IMR-90 (cell line): ENCODE measurements around the gene SEMA3G. TPM values are rescaled to one million over a fixed set of nuclear protein-coding genes. Genes with fewer than 3 reads are reported as not detected.
A peak's percentile ranks its signal among the peaks of the same experiment; 100 is the strongest.

ENCODE experiments used
- ATAC-seq: fragments of 200-7000 bp; cut with Tn5 transposase; 2 replicates; pipeline ENCODE4 v1.9.1; 2020; ENCODE audit warnings: low read depth, mild to moderate bottlenecking, moderate library complexity
- BruUV-seq: library from RNA; stranded (reverse); fragments of 400-500 nt; replicated peaks from 2 replicates; lab custom pipeline; 2021; lab: Mats Ljungman, UMichigan
- CTCF ChIA-PET: fragments of 300-600 bp; formaldehyde crosslinking; extraction: SDS; loops from one replicate; lab custom pipeline; 2021; ENCODE audit warnings: antibody characterized with exemption; lab: Yijun Ruan, JAX
- POLR2A ChIA-PET: fragments of 300-600 bp; sonication (Branson Sonifier 250); formaldehyde crosslinking; loops from one replicate; lab custom pipeline; 2022; ENCODE audit warnings: antibody characterized with exemption; ENCODE audit not compliant: unreplicated experiment; lab: Charles Lee
- DNase-seq: peaks from one replicate; pipeline ENCODE4 v3.0.0; 2013
- H2AFZ ChIP-seq: replicated peaks from 2 replicates; pipeline ENCODE3; 2013; ENCODE audit warnings: low read length, mild to moderate bottlenecking; ENCODE audit not compliant: poor library complexity
- H2AK5ac ChIP-seq: 2 replicates; pipeline ENCODE4 v1.6.1; 2013; ENCODE audit warnings: low read depth, low read length, inconsistent platforms
- H2AK9ac ChIP-seq: replicated peaks from 2 replicates; pipeline ENCODE3; 2013; ENCODE audit warnings: mild to moderate bottlenecking, low read depth, low read length, moderate library complexity; ENCODE audit not compliant: poor library complexity
- H2BK120ac ChIP-seq: 2 replicates; pipeline ENCODE4 v1.6.1; 2013; ENCODE audit warnings: low read depth, low read length, inconsistent platforms
- H2BK15ac ChIP-seq: 3 replicates; pipeline ENCODE4 v1.6.1; 2013; ENCODE audit warnings: low read depth, low read length, inconsistent platforms
- H2BK20ac ChIP-seq: 2 replicates; pipeline ENCODE4 v1.6.1; 2013; ENCODE audit warnings: low read depth, mild to moderate bottlenecking, inconsistent platforms, low read length, moderate library complexity
- H2BK5ac ChIP-seq: 2 replicates; pipeline ENCODE4 v1.6.1; 2013; ENCODE audit warnings: mild to moderate bottlenecking, low read depth, low read length, inconsistent platforms; ENCODE audit not compliant: poor library complexity, severe bottlenecking
- H3K14ac ChIP-seq: replicated peaks from 2 replicates; pipeline ENCODE4 v1.6.1; 2013; ENCODE audit warnings: low read depth, low read length, inconsistent platforms
- H3K18ac ChIP-seq: 2 replicates; pipeline ENCODE4 v1.6.1; 2013; ENCODE audit warnings: low read depth, low read length, control low read depth
- H3K23ac ChIP-seq: 2 replicates; pipeline ENCODE4 v1.6.1; 2013; ENCODE audit warnings: low read depth, low read length, inconsistent platforms
- H3K27ac ChIP-seq: 2 replicates; pipeline ENCODE4 v1.5.1; 2013; ENCODE audit warnings: mild to moderate bottlenecking, control low read depth, low read length; ENCODE audit not compliant: insufficient read depth
- H3K27me3 ChIP-seq: 2 replicates; pipeline ENCODE4 v1.6.1; 2013; ENCODE audit warnings: low read length; ENCODE audit not compliant: control insufficient read depth, insufficient read depth
- H3K36me3 ChIP-seq: 2 replicates; pipeline ENCODE4 v1.6.1; 2013; ENCODE audit warnings: low read length, mixed read lengths; ENCODE audit not compliant: control insufficient read depth, insufficient read depth
- H3K4ac ChIP-seq: 2 replicates; pipeline ENCODE4 v1.6.1; 2013; ENCODE audit warnings: low read depth, low read length, inconsistent platforms
- H3K4me1 ChIP-seq: 2 replicates; pipeline ENCODE4 v1.6.1; 2013; ENCODE audit warnings: low read length, mixed read lengths; ENCODE audit not compliant: control insufficient read depth, insufficient read depth
- H3K4me2 ChIP-seq: 2 replicates; pipeline ENCODE4 v1.6.1; 2013; ENCODE audit warnings: low read depth, mild to moderate bottlenecking, control low read depth, low read length, moderate library complexity
- H3K4me3 ChIP-seq: 2 replicates; pipeline ENCODE4 v1.5.1; 2013; ENCODE audit warnings: low read depth, mild to moderate bottlenecking, control low read depth, low read length, moderate library complexity; ENCODE audit not compliant: insufficient read depth
- H3K56ac ChIP-seq: 2 replicates; pipeline ENCODE4 v1.6.1; 2013; ENCODE audit warnings: low read length, inconsistent platforms; ENCODE audit not compliant: insufficient read depth; ENCODE audit errors: extremely low read depth
- H3K79me1 ChIP-seq, 2 experiments: 2 replicates each; pipeline ENCODE4 v1.6.1; 2013; ENCODE audit warnings: low read length in 2 of 2, inconsistent platforms in 1 of 2, low read depth in 1 of 2
- H3K9ac ChIP-seq: 2 replicates; pipeline ENCODE4 v1.6.1; 2013; ENCODE audit warnings: low read depth, low read length, control low read depth
- H3K9me1 ChIP-seq: 2 replicates; pipeline ENCODE4 v1.6.1; 2013; ENCODE audit warnings: low read length, inconsistent platforms; ENCODE audit not compliant: insufficient read depth
- H3K9me3 ChIP-seq: 2 replicates; pipeline ENCODE4 v1.6.1; 2013; ENCODE audit warnings: low read length; ENCODE audit not compliant: control insufficient read depth, insufficient read depth
- H4K20me1 ChIP-seq: 2 replicates; pipeline ENCODE4 v1.6.1; 2013; ENCODE audit warnings: low read length, inconsistent platforms; ENCODE audit not compliant: insufficient read depth
- H4K5ac ChIP-seq: 2 replicates; pipeline ENCODE4 v1.6.1; 2013; ENCODE audit warnings: mild to moderate bottlenecking, low read depth, low read length, control low read depth
- H4K8ac ChIP-seq, 2 experiments: 2 replicates each; pipeline ENCODE4 v1.6.1; 2013; ENCODE audit warnings: low read depth in 2 of 2, low read length in 2 of 2, control low read depth in 1 of 2, inconsistent platforms in 1 of 2
- H4K91ac ChIP-seq: 2 replicates; pipeline ENCODE4 v1.6.1; 2013; ENCODE audit warnings: low read depth, low read length, inconsistent platforms; ENCODE audit not compliant: insufficient read depth
- ELK1 ChIP-seq: fragments of 150-350 bp; IDR thresholded peaks from 2 replicates; pipeline ENCODE4 v1.6.1; 2016; ENCODE audit warnings: low read depth, mild to moderate bottlenecking, low read length, moderate library complexity, borderline replicate concordance
- FOS ChIP-seq: fragments of 150-350 bp; IDR thresholded peaks from 2 replicates; pipeline ENCODE4 v1.6.1; 2016; ENCODE audit warnings: low read depth, low read length
- MAZ ChIP-seq: IDR thresholded peaks from 2 replicates; pipeline ENCODE4 v1.6.1; 2012; ENCODE audit warnings: low read depth, mild to moderate bottlenecking, low read length, improper control_type of control experiment, moderate library complexity, borderline replicate concordance
- MXI1 ChIP-seq: IDR thresholded peaks from 2 replicates; pipeline ENCODE4 v1.6.1; 2012; ENCODE audit warnings: low read depth, mild to moderate bottlenecking, low read length, moderate library complexity, borderline replicate concordance
- RCOR1 ChIP-seq: IDR thresholded peaks from 2 replicates; pipeline ENCODE4 v1.6.1; 2012; ENCODE audit warnings: mild to moderate bottlenecking, low read length, improper control_type of control experiment; ENCODE audit not compliant: insufficient replicate concordance
- RFX5 ChIP-seq: IDR thresholded peaks from 2 replicates; pipeline ENCODE4 v1.8.0; 2012; ENCODE audit warnings: low read depth, mild to moderate bottlenecking, low read length, moderate library complexity
- WGBS, 2 experiments: methylation state at CpG; one replicate each; pipeline versions ENCODE4 v1.1.5 to v1.1.7; 2013; ENCODE audit warnings: missing lambda C conversion rate in 2 of 2; ENCODE audit not compliant: insufficient read length in 1 of 2; ENCODE audit errors: extremely low coverage in 2 of 2; 5-methylcytosine and 5-hydroxymethylcytosine counted together
- dilution Hi-C: fragments of 300-500 bp; cut with HindIII; formaldehyde crosslinking; loops from one replicate; pipeline ENCODE4 v1.14.3; 2018; ENCODE audit warnings: low sequenced_read_pairs; ENCODE audit not compliant: unreplicated experiment
- in situ Hi-C: fragments of 300-500 bp; cut with MboI; formaldehyde crosslinking; loops from 3 replicates; pipeline ENCODE4 v1.14.3; 2019; ENCODE audit warnings: low sequenced_read_pairs, inconsistent platforms, mixed read lengths
- intact Hi-C: fragments of 100-400 bp; cut with micrococcal nuclease; formaldehyde crosslinking; loops from 2 replicates; pipeline ENCODE4 v1.10.0; 2022
- polyA plus RNA-seq, 3 experiments: library from polyadenylated mRNA; depleted of rRNA; stranded (reverse); fragments of >200 nt; gene quantifications; 2 replicates each; pipeline ENCODE4 v1.2.3, GENCODE V29; 2012; ENCODE audit warnings: low replicate concordance in 1 of 3
- total RNA-seq: library from RNA; depleted of rRNA; stranded (reverse); fragments of >200 nt; gene quantifications from 2 replicates; pipeline ENCODE4 v1.2.3, GENCODE V29; 2012

SEMA3G gene
- total and polyA plus RNA-seq, 2 of the 4 experiments (the other 2 are of a cell fraction): 0.07 TPM; not detected in 1

- H3K27me3 ChIP-seq: no peaks in the 10 kb centered on the region; the same call in 1 of the 2 replicates
- 0 out of 2 replicates have a peak, but pooled peaks cover 6% of the 10 kb centered on the region for H3K9me1 ChIP-seq
- H2BK20ac ChIP-seq: no peak overlapping the region
- no peak overlapping the region for H4K8ac ChIP-seq
- H2AK9ac ChIP-seq: no peak overlapping the region
- no peak overlapping the region for H2BK120ac ChIP-seq
- no peak for DNase-seq
- H3K14ac ChIP-seq: no peak overlapping the region
- in situ Hi-C loops: no loop called here
- peaks cover 38% of the 10 kb centered on the region for H3K36me3 ChIP-seq
- H4K5ac ChIP-seq: no peak overlapping the region
- ChIA-PET POLR2A (no interaction called here), CTCF (no interaction called here)
- H3K9ac ChIP-seq: no peak overlapping the region
- no TSS peak for BruUV-seq
- no peak overlapping the region for H2BK5ac ChIP-seq
- H2BK15ac ChIP-seq: no peak overlapping the region
- H3K4me1 ChIP-seq: no peaks in the 10 kb centered on the region
- no peak overlapping the region for H4K91ac ChIP-seq
- H3K9me3 ChIP-seq: no peaks in the 10 kb centered on the region
- dilution Hi-C loops: no loop called here
- no peak overlapping the region for H3K18ac ChIP-seq
- no peak overlapping the region for H3K4ac ChIP-seq
- no peak overlapping the region for H3K56ac ChIP-seq
- no peak overlapping the region for H2AFZ ChIP-seq
- no peak for TF ChIP-seq MXI1
- no peak for TF ChIP-seq ELK1
- TF ChIP-seq RCOR1: no peak
- no peak for TF ChIP-seq RFX5
- TF ChIP-seq MAZ: no peak
- no peak for TF ChIP-seq FOS
- no peak overlapping the region for H3K23ac ChIP-seq
- peak; percentile 10 for ATAC-seq
- peaks cover 3 to 4% of the 10 kb centered on the region in 2 experiments; a peak in 2 of 4 replicates for H3K79me1 ChIP-seq
- H2AK5ac ChIP-seq: no peak overlapping the region
- H3K27ac ChIP-seq: no peak overlapping the region
- H4K20me1 ChIP-seq: no peaks in the 10 kb centered on the region; the same call in 1 of the 2 replicates
- H3K4me3 ChIP-seq: no peak overlapping the region
- H3K4me2 ChIP-seq: no peak overlapping the region
- intact Hi-C loops: no loop called here
- WGBS, 2 experiments: 100% methylated on average over 1 of the region's 6 CpGs; no CpG with 5 or more reads in 1 of the 2 experiments
Measured at GRCh38 chr3:52399593-52399992, 45.3 kb downstream of the SEMA3G start.
